ENCODE results near the gene WNT1.
A peak's percentile ranks its signal among the peaks of the same experiment; 100 is the strongest.

Gene WNT1

GRCh38 chr12:48980953-48981756, 3.0 kb downstream of the WNT1 start:
- DNase-seq (ENCODE audit: low read depth in 2 of 2), result no peak

DNA sequence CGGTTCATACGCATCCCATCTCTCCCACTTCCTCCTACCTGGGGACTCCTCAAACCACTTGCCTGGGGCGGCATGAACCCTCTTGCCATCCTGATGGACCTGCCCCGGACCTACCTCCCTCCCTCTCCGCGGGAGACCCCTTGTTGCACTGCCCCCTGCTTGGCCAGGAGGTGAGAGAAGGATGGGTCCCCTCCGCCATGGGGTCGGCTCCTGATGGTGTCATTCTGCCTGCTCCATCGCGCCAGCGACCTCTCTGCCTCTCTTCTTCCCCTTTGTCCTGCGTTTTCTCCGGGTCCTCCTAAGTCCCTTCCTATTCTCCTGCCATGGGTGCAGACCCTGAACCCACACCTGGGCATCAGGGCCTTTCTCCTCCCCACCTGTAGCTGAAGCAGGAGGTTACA, 3.6 kb downstream of the WNT1 start:
- no peak for DNase-seq (ENCODE audit: low read depth in 2 of 2)

DNA sequence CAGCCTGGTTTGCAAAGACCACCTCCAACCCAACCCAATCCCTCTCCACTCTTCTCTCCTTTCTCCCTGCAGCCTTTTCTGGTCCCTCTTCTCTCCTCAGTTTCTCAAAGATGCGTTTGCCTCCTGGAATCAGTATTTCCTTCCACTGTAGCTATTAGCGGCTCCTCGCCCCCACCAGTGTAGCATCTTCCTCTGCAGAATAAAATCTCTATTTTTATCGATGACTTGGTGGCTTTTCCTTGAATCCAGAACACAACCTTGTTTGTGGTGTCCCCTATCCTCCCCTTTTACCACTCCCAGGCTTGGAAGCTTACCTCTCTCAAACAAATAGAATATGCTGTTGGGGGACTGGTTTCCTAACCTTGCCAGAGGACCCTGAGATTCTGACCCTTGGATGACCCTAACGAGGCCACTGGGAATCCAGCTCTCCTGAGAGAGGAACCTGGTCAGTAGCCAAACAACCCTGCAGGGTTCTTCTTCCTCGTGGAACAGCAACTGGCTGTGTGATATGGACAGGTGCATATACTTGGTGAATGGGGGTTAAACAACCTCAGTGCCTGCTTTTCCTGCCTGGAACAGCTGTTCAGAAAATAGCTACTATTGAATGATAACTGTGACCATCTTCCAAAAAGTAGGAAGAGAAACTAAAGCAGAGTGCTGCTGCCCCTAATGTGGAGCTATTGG, 4.4 kb downstream of the WNT1 start:
- DNase-seq (ENCODE audit: low read depth in 2 of 2), result no peak

GRCh38 chr12:48985475-48985897, 7.4 kb downstream of the WNT1 start:
- no peak for DNase-seq (ENCODE audit: low read depth in 2 of 2)

DNA sequence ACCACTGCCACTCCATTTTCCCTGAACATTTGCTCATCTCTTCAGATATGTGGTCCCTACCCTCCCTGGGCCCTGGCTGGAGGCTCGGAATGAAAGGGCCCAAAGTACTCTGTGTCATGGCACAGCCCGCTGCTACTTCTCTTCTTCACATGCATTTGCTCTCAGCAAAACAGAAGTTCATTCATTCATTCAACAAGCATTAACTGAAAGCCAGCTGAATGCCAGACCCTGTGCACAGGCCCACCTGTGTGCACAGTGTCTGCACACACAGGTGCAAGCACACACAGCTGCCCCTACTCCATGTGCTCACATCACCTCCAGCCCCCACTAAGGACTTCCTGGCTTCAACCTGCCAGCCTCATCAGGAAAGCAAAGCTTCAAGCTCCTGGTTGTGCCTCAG, 7.8 kb downstream of the WNT1 start:
- DNase-seq (ENCODE audit: low read depth in 2 of 2), result no peak

GRCh38 chr12:48986720-48987291, 8.7 kb downstream of the WNT1 start:
- DNase-seq (ENCODE audit: low read depth in 2 of 2), result no peak

DNA sequence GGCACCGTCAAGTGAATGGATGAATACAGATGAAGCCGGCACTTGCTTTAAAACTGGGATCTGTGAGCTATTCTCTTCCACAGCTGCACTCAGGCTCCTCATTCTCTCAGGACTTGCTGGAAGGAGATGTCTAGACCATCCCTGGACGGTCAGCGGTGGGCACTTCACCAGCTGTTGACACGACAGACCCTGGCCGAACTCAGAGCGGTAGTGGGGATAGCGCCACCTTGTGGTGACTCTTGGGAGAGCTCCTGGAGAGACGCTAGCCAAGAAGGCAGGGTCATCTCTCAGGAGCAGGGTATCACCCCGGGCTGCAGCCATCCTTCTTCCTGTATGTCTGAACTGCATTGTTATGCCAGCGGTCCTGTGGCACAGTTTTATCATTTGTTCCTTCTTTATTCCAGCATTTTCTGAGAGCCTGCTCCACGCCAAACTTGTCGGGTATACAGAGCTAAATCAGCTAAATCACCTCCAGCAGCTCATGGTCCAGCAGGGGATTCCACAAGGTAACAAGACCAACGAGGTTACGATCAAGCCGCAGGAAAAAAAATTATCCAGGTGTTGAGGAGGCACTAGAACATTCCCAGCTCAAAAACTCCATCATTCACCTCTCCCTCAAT, 10.0 kb downstream of the WNT1 start:
- peak; percentile 63 to 73 for DNase-seq (ENCODE audit: low read depth in 2 of 2)

GRCh38 chr12:48990552-48990951, 12.4 kb downstream of the WNT1 start:
- DNase-seq (ENCODE audit: low read depth in 2 of 2), result no peak

DNA sequence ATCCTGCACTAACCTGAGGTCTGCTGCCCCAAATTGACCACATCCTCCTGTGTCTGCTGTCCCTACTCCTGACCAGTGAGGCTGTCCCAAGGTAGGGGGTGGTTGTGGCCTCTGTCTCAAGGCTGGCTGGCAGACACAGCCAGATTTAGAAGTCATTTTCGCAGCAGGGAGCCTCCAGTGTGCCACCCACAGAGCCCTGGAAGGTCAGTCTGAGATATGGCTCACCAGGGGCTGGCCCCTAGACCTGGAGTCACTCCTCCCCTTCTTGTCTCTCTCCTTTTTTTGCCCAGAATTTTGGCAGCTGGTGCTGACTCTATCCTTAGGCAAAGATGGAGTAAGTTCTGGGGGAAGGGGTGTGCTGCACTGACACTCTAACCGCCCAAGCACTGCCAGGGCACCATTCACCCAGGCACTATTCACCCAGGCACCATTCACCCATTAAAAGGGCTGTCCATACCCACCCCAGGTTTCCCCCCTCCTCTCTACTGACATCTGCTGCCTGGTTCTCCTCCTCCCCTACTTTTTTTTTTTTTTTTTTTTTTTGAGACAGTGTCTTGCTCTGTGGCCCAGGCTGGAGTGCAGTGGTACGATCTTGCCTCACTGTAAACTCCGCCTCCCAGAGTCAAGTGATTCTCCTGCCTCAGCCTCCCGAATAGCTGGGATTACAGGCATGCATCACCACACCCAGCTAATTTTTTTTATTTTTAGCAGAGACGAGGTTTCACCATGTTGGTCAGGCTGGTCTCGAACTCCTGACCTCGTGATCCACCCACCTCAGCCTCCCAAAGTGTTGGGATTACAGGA, 13.3 kb downstream of the WNT1 start:
- no peak for DNase-seq (ENCODE audit: low read depth in 2 of 2)

GRCh38 chr12:48993787-48994186, 15.7 kb downstream of the WNT1 start:
- DNase-seq (ENCODE audit: low read depth in 2 of 2), result no peak

DNA sequence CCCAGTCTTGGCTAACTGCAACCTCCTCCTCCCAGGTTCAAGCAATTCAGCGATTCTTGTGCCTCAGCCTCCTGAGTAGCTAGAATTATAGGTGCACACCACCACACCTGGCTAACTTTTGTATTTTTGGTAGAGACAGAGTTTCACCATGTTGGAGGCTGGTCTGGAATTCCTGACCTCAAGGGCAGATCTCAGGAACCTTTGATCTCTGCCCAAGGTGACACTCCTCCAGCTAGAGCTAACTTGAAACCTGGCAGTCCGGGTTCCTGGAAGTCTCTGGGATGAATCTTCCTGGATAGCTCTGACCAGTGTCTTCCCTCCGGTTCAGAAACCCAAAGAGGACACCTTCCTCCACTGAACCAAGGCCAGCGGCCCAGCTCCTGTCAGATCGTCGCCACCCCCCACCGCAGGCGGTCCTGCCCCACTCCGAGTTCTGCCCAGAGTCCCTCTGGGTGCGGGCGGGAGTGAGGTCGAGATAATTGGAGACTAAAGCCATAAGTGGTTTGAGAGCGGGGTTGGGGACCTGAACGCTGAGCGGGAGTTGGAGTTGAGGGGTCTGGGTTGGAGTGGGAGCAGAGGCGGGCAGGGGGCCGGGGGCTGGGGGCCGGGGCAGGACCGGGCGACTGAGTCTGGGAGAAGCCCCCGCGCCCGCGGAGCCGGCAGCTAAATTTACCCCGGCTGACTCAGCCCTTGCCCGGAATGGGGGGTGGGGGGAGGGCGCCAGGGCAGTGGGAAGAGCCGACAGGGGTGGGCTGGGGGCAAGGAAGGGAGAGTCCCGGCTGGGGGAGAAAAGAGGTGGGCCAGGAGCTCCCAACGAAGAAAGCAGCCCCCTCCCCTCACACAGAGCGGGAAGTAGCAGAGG, 16.3 kb downstream of the WNT1 start:
- no peak for DNase-seq (ENCODE audit: low read depth in 2 of 2)

DNA sequence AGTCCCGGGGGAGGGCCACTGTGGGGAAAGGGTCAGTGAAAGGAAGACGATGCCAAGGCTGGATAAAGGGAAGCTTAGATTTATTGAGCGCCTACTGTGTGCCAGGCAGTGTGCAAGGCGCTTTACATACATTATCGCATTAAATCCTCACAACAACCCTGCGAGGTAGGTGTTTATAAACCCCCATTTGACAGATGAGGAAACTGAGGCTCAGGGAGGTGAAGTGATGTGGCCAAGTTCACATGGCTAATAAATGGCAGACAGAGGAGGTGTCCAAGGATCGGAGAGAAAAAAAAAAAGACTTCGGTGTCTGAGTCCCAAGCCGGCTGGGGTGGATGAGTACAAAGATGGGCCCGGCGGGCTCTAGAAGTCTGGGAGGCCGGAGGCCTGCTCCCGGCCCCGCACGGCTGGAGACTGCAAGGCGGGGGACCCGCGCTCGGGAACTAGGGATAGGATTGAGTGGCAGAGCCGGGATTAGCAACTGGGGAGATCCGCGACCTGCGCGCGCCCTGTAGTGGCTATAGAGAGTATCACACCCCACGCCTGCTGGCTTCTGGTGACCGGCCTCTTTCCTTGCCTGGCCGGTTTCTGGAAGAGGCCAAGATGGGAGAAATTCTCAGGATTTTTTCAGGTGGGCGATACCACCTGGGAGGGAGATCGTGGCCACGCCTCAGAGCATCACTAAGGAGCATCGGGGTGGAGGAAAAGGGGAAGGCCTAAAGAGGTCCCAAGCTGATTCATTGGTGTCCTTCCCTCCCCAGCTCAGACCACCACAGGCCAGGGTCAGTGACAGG, 17.2 kb downstream of the WNT1 start:
- DNase-seq (ENCODE audit: low read depth in 2 of 2), result no peak

- peak; percentile 52 to 64 for DNase-seq (ENCODE audit: low read depth in 2 of 2)
These were observed 18.9 kb downstream of the WNT1 start for GRCh38 chr12:48996794-48997718.

DNA sequence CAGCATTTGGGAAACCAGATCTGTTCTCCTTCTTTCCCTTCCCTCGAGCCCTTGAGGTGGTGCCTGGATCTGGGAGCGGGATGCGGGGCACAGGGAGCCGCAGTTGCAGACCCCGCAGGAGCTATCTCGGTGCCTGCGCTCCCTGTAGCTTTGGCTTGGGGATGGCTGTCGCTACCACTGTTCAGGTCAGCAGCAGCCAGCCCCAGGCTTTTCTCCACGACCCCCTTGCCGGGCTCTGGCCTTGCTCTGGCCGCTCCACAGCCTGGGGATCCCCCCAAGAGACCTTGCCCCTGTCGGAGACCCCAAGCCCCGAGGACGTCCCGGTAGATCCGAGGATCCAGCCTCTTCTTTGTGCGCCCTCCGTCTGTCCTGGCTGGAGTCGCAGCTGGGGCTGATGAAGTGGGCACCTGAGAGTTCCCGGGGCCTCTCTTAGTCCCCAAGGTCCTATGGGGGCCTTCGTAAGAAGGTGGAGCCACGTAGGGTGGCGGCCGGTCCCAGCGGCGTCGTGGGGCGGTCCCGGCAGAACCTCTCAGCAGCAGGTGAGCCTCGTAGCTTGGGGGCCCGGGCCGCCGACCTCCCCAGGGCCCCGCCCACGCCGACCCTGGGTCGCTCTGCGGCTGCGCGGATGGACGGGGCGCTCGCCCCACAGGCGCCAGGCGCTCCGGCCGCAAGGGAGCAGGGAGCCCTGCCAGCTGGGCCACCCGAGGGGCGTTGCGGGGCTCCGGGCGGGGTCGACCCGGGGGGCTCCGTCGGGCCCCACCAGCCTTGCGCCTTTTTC, 19.8 kb downstream of the WNT1 start:
- DNase-seq (ENCODE audit: low read depth in 2 of 2), result no peak

GRCh38 chr12:48998497-48999353, 20.6 kb downstream of the WNT1 start:
- DNase-seq (ENCODE audit: low read depth in 2 of 2), result no peak

- DNase-seq (ENCODE audit: low read depth in 2 of 2), result no peak
These were observed 21.4 kb downstream of the WNT1 start, which contains the start of gene DDN for GRCh38 chr12:48999371-49000131. DDN (minus strand) TSS chr12:48999375; CDS start chr12:48999287, 88 bp downstream.

Data from stimulated activated CD4-positive, alpha-beta T cell treated with anti-CD3 and anti-CD28 coated beads, Interleukin-1b, Interleukin-23, amount 100 ng/mL, for 4 hours (primary cell).